GM21381 (cell line): Measurements from ENCODE around the gene CENPVL1.
"Not testable (repeated sequence)": the region's sequence is repeated elsewhere in the genome, so short reads cannot be mapped to it uniquely, and the experiment has no call there.

ENCODE experiments used
- ATAC-seq: cut with Tn5 transposase; IDR thresholded peaks from one replicate; pipeline ENCODE4 v1.9.1; 2021; ENCODE audit warnings: mild to moderate bottlenecking, moderate library complexity; ENCODE audit not compliant: unreplicated experiment

The CENPVL1 gene

DNA sequence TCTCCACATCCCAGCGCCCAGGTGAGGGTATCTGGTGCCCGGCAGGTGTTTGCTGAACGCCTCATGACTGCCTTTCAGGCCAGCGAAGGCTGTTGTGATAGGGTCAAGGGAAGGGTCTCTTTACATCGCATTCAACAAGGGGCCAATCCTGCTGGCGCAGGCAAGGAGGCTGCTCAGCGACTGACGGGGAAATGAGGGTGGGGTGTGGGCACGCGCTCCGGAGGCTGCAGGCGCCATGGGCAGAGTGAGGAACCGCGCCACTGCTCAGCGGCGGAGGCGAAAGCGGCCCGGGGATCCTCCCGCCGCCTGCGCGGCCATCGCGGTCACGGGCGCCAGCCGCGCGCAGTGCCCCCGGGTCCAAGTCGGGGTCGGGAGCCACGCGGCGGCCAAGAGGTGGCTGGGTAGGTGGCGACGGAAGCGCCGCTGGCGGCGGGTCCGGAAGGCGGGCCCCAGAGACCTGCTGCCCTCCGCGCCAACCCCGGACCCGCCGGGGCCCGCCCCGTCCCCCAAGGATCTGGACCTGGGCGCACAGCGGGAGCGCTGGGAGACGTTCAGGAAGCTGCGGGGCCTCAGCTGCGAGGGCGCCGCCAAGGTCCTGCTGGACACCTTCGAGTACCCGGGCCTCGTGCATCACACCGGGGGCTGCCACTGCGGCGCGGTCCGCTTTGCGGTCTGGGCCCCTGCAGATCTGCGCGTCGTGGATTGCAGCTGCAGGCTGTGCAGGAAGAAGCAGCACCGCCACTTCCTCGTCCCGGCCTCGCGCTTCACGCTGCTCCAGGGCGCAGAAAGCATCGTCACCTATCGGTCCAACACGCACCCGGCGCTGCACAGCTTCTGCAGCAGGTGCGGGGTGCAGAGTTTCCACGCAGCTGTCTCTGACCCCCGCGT is at the start of gene CENPVL1:
Gene CENPVL1, plus strand, starts transcription at position 236 of the 888 bp plus-strand sequence. Its CDS starts 0 bp downstream, at position 236.
- ATAC-seq: not testable (repeated sequence)

DNA sequence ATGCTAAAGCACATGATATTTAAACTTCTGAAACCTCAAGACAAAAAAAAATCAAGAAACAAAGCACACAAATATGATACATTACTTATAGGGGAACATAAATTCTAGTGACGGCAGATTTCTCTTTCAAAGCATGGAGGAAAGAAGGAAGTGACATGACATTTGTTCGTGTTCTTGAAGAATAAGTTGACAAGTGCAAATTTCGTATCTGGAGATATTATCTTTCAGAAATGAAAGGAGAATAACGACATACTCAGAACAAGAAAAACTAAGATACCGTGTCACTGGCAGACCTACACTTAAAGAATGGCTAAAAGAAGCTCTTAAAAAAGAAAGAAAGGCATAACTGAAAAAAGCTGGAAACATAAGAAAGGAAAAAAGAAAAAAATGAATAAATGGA is 44.3 kb upstream of the CENPVL1 start:
- no peak for ATAC-seq

DNA sequence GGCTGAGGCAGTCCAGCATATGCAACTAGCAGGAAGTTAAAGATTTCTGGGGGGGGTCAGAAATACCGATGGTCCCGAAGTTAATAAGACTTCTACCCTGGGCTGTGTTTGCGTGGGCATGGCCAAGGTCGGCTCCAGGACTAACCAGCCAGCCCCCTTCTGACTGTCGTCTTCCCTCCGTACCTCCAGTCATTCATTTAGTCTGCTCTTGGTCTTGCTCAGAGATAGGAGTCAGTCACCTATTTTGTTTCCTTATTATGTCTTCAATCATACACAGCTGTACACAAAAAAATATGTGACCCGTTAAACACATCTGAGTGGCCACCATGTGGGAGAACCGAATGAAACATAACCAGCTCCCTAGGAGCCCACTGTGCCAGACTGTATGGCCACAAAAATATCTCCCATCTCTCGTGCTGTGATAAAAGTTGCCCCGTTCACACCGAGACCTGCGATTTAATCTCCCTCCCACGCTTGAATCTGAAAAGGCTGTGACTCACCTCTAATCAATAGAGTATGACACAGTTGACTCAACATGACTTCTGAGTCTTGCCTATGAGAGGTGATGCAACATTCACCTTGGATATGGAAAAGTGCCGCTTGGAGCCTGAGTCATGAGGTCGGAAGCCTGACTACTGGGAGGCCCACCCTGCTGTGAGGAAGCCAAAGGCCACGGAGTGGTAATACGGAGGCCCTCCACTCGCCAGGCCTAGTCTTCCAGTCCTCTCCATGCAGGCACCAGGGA is 30.5 kb upstream of the CENPVL1 start:
- ATAC-seq: not testable (repeated sequence)

- not testable (repeated sequence) for ATAC-seq
These were observed 28.2 kb upstream of the CENPVL1 start for GRCh38 chrX:51681808-51682719.

DNA sequence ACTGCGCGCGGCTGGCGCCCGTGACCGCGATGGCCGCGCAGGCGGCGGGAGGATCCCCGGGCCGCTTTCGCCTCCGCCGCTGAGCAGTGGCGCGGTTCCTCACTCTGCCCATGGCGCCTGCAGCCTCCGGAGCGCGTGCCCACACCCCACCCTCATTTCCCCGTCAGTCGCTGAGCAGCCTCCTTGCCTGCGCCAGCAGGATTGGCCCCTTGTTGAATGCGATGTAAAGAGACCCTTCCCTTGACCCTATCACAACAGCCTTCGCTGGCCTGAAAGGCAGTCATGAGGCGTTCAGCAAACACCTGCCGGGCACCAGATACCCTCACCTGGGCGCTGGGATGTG is 27.6 kb upstream of the CENPVL1 start, which contains the start of gene CENPVL2:
Gene CENPVL2, minus strand, starts transcription at position 112 of the 343 bp plus-strand sequence. Its CDS starts 0 bp downstream, at position 112.
- ATAC-seq: not testable (repeated sequence)

DNA sequence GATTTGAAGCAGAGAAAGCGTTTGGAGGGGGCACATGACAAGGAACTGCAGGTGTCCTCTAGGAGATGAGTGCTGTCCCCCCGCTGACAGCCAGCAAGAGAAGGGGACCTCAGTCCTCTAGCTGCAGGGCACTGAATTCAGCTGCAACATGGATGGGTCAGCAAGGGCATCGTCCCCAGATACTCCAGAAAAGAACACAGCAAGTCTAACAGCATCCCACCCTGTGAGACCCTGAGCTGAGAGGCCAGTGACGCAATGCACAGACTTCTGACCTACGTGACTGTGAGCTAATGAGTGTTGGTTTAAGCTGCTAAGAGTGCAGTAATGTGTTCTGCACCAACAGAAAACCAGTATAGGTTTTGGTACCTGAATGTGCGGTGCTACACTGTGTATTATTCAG is 16.1 kb upstream of the CENPVL1 start:
- no peak for ATAC-seq

DNA sequence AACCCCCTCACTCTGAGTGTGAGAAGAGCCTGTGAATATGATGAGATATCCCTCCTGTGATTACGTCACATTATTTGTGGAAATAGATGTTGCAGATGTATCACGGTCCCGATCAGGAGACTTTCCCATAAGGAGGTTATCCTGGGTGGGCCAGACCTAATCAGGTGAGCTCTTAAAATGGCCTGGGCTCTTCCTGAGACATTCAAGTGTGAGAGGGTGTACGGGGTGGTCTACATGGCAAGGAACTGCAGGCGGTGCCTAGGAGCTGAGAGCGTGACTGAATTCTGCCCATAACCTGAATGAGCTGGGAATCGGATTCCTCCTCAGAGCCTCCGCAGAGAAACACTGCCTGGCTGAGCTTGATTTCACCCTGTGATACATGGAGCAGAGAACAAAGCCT is 12.9 kb upstream of the CENPVL1 start:
- no peak for ATAC-seq

GRCh38 chrX:51712943-51713647 is 2.8 kb downstream of the CENPVL1 start:
- ATAC-seq: not testable (repeated sequence)

- no peak for ATAC-seq
These were observed 17.9 kb downstream of the CENPVL1 start for GRCh38 chrX:51728202-51728601.

- no peak for ATAC-seq
These were observed 26.8 kb downstream of the CENPVL1 start for GRCh38 chrX:51737091-51737490.

DNA sequence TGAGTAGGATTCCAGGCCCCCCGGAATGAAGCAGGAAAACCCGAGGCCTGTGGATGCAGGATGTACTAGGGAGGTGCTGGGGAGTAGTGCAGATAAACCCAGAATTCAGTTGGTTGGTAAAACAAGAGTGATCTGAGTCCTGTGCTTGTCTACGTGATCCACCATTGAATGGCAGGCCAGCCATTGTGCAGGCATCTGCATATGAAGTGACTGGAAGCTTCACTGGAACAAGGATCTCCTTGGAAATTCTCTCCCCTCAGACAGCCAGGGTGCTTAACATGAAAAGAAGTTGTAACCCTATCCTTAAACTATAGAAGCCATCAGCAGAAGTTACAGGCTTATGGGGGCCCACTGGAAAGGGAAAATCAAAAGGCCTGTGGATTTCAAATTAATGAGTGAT is 32.3 kb downstream of the CENPVL1 start:
- no peak for ATAC-seq

GRCh38 chrX:51743179-51743957 is 33.1 kb downstream of the CENPVL1 start, which contains the start of gene GSPT2:
Gene GSPT2 (plus strand): TSS chrX:51743442. CDS start chrX:51743627, 185 bp downstream.
- peak; percentile 91 for ATAC-seq

GRCh38 chrX:51747671-51748070 is 37.4 kb downstream of the CENPVL1 start:
- no peak for ATAC-seq

DNA sequence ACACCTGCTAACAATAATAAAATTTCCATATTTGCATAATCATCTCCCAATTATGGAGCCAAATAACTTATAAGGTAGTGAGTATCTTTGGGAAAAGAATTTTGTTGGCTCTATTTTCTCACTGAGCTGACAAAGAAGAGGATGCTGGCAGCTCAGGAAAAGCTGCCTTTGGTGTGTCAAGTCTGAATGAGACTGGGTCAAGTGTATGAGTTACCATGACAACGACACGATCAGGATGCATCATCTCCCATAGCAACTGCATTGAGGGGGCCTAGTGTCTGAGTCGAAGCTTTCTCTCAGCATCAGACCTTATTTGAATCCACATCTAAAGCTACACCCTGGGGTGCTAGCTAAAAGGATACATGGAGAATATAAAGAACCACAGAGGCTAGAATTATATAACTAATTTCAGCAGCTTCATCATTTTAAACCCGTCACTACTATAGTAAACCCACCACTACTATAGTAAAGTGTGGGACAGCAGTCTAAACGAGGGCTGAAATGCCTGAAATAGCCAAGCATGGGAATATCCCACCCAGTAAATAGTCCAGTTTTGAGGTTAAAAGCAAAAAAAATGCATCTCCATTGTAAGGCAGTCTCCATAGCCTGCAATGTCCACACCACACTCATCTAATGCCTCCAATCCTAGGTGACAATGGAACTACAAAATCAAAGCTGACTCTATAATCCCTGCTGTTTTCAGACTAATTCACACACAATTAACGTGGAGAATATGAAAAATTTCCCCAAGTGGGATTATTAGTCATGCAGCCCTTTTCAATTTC is 48.9 kb downstream of the CENPVL1 start:
- ATAC-seq: no peak

DNA sequence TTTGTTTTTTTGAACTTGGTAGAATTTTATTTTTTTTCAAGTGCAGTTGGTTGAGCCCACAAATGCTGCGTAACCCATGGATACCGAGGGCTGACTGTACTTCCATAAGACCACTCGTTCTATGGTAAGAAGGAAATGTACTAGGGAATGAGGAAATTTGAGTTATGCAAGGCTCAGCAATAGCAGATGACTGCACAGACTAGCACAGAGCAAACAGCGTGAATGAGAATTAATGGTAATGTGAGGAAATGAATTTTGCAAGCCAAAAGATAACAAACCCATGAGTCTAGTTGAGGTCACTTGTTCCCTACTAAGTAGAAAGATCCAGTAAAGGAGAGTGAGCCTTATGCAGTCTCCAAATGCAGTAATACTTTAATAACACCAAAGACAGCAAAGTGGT is 50.3 kb downstream of the CENPVL1 start:
- ATAC-seq: no peak
